ENCODE results near the gene CTIF. TPM values are rescaled to one million over a fixed set of nuclear protein-coding genes. Genes with fewer than 3 reads are reported as not detected.

The CTIF gene
- total RNA-seq, 4 donors from 2014 or later, result 16.6 to 116 (median 34.5) TPM

DNA sequence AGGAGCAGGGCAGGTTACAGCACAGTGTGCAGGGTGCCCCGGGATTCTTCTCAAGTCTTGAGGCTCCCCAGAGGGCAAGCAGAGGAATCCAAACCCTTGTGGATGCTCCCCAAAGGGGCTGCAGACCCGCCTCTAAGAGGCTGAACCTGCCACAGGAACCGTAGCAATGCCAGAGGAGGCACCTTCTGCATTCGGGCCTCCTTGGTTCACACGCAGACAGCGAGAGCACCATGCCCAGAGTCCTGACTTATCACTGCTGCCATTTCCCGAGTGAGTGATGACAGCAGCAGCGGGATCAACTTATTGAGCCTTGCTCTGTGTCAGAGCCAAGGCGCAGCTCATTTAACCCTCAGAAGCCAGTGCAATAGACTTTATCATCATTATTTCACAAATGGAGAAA lies 203.5 kb downstream of the CTIF start:
- Histone ChIP-seq H3K27ac (no peak overlapping the region), H3K36me3 (no peaks in the 10 kb centered on the region), H3K27me3 (no peaks in the 10 kb centered on the region), H3K9me3 (no peaks in the 10 kb centered on the region), H3K4me1 (peaks cover 0 to 5% (median 0%) of the 10 kb centered on the region in 4 donors), H3K4me3 (no peak overlapping the region)
- TF ChIP-seq, protein P1, sequence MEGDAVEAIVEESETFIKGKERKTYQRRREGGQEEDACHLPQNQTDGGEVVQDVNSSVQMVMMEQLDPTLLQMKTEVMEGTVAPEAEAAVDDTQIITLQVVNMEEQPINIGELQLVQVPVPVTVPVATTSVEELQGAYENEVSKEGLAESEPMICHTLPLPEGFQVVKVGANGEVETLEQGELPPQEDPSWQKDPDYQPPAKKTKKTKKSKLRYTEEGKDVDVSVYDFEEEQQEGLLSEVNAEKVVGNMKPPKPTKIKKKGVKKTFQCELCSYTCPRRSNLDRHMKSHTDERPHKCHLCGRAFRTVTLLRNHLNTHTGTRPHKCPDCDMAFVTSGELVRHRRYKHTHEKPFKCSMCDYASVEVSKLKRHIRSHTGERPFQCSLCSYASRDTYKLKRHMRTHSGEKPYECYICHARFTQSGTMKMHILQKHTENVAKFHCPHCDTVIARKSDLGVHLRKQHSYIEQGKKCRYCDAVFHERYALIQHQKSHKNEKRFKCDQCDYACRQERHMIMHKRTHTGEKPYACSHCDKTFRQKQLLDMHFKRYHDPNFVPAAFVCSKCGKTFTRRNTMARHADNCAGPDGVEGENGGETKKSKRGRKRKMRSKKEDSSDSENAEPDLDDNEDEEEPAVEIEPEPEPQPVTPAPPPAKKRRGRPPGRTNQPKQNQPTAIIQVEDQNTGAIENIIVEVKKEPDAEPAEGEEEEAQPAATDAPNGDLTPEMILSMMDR (IDR thresholded peaks at IDR 0.05), result no peak
- TF ChIP-seq POLR2A (IDR thresholded peaks at IDR 0.05), result no peak
- DNase-seq, result no peak

DNA sequence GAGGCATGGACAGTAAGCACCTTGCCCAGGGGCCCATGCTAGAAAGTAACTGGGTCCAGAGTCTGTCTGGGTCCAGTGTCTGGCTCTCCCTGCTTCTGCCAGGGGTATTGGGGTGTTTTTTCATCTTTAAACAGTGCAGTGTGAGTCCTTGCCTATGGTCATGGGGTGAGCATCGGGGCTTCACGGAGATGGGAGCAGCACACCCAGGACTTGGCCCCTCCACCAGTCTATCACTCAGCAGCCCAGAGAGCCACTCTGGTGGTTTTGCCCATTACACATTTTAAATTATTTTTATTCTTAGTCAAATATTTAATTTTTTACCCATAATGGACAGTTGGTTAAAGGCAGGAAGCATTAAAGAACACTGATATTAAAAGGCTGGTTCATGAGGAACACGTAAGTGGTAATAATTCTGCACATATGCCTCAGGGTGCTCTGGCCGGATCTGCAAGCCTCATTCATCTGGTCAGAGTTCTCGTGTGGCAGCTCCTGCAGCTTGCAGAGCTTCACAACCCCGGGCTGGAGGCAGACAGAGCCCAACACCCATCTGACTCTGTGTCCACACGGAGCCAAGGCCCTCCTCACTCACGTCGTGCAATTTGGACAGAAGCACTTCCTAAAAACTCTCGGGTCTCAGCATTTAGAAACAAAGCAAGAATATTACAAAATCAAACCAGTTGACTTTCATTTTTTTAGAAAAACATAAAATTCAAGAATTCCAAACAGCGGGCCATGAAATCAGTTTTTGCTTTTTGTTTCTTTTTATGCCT lies 204.1 kb downstream of the CTIF start:
- no peaks in the 10 kb centered on the region for H3K9me3 ChIP-seq
- peaks cover 0 to 5% (median 0%) of the 10 kb centered on the region in 4 donors for H3K4me1 ChIP-seq
- no peaks in the 10 kb centered on the region for H3K36me3 ChIP-seq
- no peak overlapping the region for H3K27ac ChIP-seq
- peak in 2 of 3 donors; percentile 17 to 64 for DNase-seq
- H3K27me3 ChIP-seq, result no peaks in the 10 kb centered on the region
- TF ChIP-seq, protein P1 (IDR thresholded peaks at IDR 0.05), result no peak
- TF ChIP-seq POLR2A (IDR thresholded peaks at IDR 0.05), result no peak
- H3K4me3 ChIP-seq, result no peak overlapping the region

DNA sequence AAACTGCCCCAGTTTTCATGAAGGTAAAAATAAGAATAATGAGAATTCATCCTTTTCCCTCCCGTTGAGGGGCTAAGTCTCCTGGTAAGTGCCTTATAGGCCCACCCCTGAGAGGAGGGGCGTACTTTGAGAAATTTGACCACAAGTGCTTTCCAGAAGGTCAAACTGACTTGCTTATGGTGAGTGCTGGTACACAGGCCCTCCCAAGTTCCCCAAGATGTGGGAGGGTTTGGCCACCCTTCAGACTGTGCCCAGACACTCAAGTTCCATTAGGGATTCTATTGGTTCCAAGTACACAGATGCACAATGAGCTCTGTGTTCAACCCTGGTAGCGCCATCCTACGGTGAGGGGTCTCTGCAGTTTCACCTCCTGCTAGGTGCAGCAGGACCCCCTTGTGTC lies 205.1 kb downstream of the CTIF start:
- no peaks in the 10 kb centered on the region for H3K27me3 ChIP-seq
- peaks cover 0 to 5% (median 0%) of the 10 kb centered on the region in 4 donors for H3K4me1 ChIP-seq
- no peaks in the 10 kb centered on the region for H3K9me3 ChIP-seq
- no peak overlapping the region for H3K27ac ChIP-seq
- H3K4me3 ChIP-seq, result no peak overlapping the region
- DNase-seq, result no peak
- TF ChIP-seq, protein P1 (IDR thresholded peaks at IDR 0.05), result no peak
- TF ChIP-seq POLR2A (IDR thresholded peaks at IDR 0.05), result no peak
- no peaks in the 10 kb centered on the region for H3K36me3 ChIP-seq

DNA sequence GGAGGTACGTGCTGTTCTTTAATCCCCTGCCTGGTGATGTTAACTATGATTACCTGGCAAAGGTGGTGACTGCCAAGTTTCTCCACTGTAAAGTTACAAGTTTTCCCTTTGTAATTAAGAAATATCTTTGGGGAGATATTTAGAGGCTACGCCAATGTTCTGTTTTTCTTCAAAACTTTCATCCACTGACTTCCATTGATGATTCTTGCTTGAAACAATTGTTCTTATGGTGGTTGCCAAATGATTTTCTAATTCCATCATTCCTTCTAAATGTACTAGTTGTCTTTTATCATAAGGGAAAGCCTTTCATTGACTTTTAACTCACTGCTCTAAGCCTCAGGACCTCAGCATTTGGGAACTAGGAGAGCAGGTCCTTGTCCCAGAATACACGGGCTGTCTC lies 206.5 kb downstream of the CTIF start:
- H3K36me3 ChIP-seq, result no peaks in the 10 kb centered on the region
- no peak overlapping the region for H3K27ac ChIP-seq
- H3K27me3 ChIP-seq, result no peaks in the 10 kb centered on the region
- H3K4me1 ChIP-seq, result peaks cover 0 to 5% (median 0%) of the 10 kb centered on the region in 4 donors
- DNase-seq, result no peak
- TF ChIP-seq POLR2A (IDR thresholded peaks at IDR 0.05), result no peak
- TF ChIP-seq, protein P1 (IDR thresholded peaks at IDR 0.05), result no peak
- H3K9me3 ChIP-seq, result no peaks in the 10 kb centered on the region
- H3K4me3 ChIP-seq, result no peak overlapping the region

DNA sequence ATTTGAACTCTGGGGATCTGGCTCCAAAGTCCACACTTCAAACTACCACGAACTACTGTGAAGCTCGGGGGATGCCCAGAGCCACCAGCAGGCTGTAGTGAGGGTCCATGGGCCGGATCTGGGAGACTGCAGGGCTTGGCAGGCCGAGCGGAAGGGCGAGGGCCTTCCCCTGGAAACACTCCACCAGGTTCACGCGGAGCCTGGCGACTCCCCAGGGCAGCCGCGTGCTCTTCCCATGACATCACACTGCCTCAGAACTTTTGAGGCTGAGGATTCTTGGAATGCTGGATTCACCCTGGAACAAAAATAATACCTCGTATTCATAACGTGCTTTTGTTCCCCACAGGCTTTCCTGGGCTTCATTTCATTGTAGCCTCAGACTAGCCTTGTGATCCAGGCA lies 210.9 kb downstream of the CTIF start:
- no peaks in the 10 kb centered on the region for H3K36me3 ChIP-seq
- no peaks in the 10 kb centered on the region for H3K27me3 ChIP-seq
- peak overlapping the region in 1 of 4 donors; percentile 55 for H3K27ac ChIP-seq
- TF ChIP-seq, protein P1 (IDR thresholded peaks at IDR 0.05), result no peak
- TF ChIP-seq POLR2A (IDR thresholded peaks at IDR 0.05), result no peak
- H3K4me1 ChIP-seq, result no peaks in the 10 kb centered on the region
- no peak for DNase-seq
- H3K4me3 ChIP-seq, result no peak overlapping the region
- H3K9me3 ChIP-seq, result no peaks in the 10 kb centered on the region
